K562 (cell line): Measurements from ENCODE around the gene SRGAP3. TPM values are rescaled to one million over a fixed set of nuclear protein-coding genes. Genes with fewer than 3 reads are reported as not detected.

Experiments used
- ATAC-seq: fragments of 200-7000 bp; cut with Tn5 transposase; 3 replicates; pipeline ENCODE4 v1.9.1; 2020; ENCODE audit warnings: moderate library complexity
- BruUV-seq: library from RNA; stranded (reverse); fragments of 400-500 nt; replicated peaks from 2 replicates; lab custom pipeline; 2021; lab: Mats Ljungman, UMichigan
- CTCF ChIA-PET: fragments of 300-600 bp; formaldehyde crosslinking; extraction: SDS; loops from one replicate; lab custom pipeline; 2021; ENCODE audit warnings: low intra/inter-chr PET ratio; lab: Yijun Ruan, JAX
- POLR2A ChIA-PET: fragments of 300-600, 350-650 bp; sonication (Branson Sonifier 250); formaldehyde crosslinking; extraction: SDS; loops from one replicate; lab custom pipeline; 2021; ENCODE audit warnings: antibody characterized with exemption, inconsistent platforms; lab: Yijun Ruan, JAX
- DNase-seq, 4 experiments: peaks; one replicate each; pipeline versions ENCODE4 v3.0.0 to v3.0.0-alpha.2; 2011 to 2018; ENCODE audit warnings: low spot score in 3 of 4, mixed read lengths in 3 of 4; ENCODE audit errors: extremely low read depth in 1 of 4
- FAIRE-seq: peaks from 2 replicates; lab custom pipeline; 2011; peaks lifted over from hg19 to GRCh38; lab: Jason Lieb, UNC
- H2AFZ ChIP-seq: 2 replicates; pipeline ENCODE4 v1.6.0; 2011; ENCODE audit warnings: low read depth, low read length, control low read depth, inconsistent platforms
- H3K27ac ChIP-seq: fragments of 200-600 bp; 3 replicates; pipeline ENCODE4 v1.8.0; 2011; ENCODE audit warnings: low read depth, mild to moderate bottlenecking, control low read depth, inconsistent platforms, low read length, moderate library complexity, mixed read lengths; ENCODE audit errors: extremely low read depth
- H3K27me3 ChIP-seq, 2 experiments: fragments of 300-600 bp in 1 of 2; 2 replicates in 1 of 2; 3 replicates in 1 of 2; pipeline versions ENCODE4 v1.6.0 to v1.8.0; 2011; ENCODE audit warnings: inconsistent platforms in 2 of 2, low read length in 2 of 2, mild to moderate bottlenecking in 1 of 2, mixed read lengths in 1 of 2, moderate library complexity in 1 of 2; ENCODE audit not compliant: control insufficient read depth in 2 of 2, insufficient read depth in 2 of 2
- H3K36me3 ChIP-seq: fragments of 300-600 bp; 3 replicates; pipeline ENCODE4 v1.8.0; 2011; ENCODE audit warnings: mild to moderate bottlenecking, low read length, inconsistent platforms; ENCODE audit not compliant: control insufficient read depth, insufficient read depth
- H3K4me1 ChIP-seq, 2 experiments: fragments of 200-600 bp in 1 of 2; replicated peaks in 1 of 2; 2 replicates in 1 of 2; 3 replicates in 1 of 2; pipeline versions ENCODE4 v1.5.1 to v1.8.0; 2011; ENCODE audit warnings: inconsistent platforms in 2 of 2, low read length in 2 of 2, mild to moderate bottlenecking in 1 of 2, mixed read lengths in 1 of 2, moderate library complexity in 1 of 2; ENCODE audit not compliant: control insufficient read depth in 2 of 2, insufficient read depth in 2 of 2
- H3K4me2 ChIP-seq: 2 replicates; pipeline ENCODE4 v1.6.1; 2011; ENCODE audit warnings: low read length, control low read depth, inconsistent platforms, mixed read lengths; ENCODE audit not compliant: insufficient read depth
- H3K4me3 ChIP-seq: fragments of 200-600 bp; sonication (generic), shearing (Covaris generic); 2 replicates; pipeline ENCODE4 v1.5.1; 2016; ENCODE audit warnings: control low read depth, inconsistent platforms
- H3K79me2 ChIP-seq: fragments of 200-600 bp; 3 replicates; pipeline ENCODE4 v1.8.0; 2011; ENCODE audit warnings: low read length, inconsistent platforms; ENCODE audit not compliant: control insufficient read depth, insufficient read depth
- H3K9ac ChIP-seq, 2 experiments: 2 replicates each; pipeline versions ENCODE4 v1.6.0 to v1.6.1; 2011; ENCODE audit warnings: low read depth in 2 of 2, low read length in 2 of 2, control low read depth in 1 of 2, inconsistent platforms in 1 of 2, mild to moderate bottlenecking in 1 of 2, mixed read lengths in 1 of 2; ENCODE audit not compliant: insufficient read depth in 1 of 2
- H3K9me1 ChIP-seq: one replicate; pipeline ENCODE4 v1.6.0; 2011; ENCODE audit warnings: inconsistent platforms, mild to moderate bottlenecking, low read length, moderate library complexity; ENCODE audit not compliant: control insufficient read depth, insufficient read depth
- H3K9me3 ChIP-seq: replicated peaks from 2 replicates; pipeline ENCODE4 v1.5.1; 2011; ENCODE audit warnings: low read depth, low read length, inconsistent platforms; ENCODE audit not compliant: control insufficient read depth, insufficient read depth
- H4K20me1 ChIP-seq: replicated peaks from 2 replicates; pipeline ENCODE4 v1.6.1; 2011; ENCODE audit warnings: low read length, inconsistent platforms, mixed read lengths; ENCODE audit not compliant: control insufficient read depth, insufficient read depth
- E2F5 ChIP-seq: sonication (generic); formaldehyde crosslinking; IDR thresholded peaks from 2 replicates; pipeline ENCODE4 v1.8.0; 2022; ENCODE audit warnings: mild to moderate bottlenecking, missing genetic modification reagents
- NEUROD1 ChIP-seq: fragments of 150-350 bp; IDR thresholded peaks from 2 replicates; pipeline ENCODE4 v1.6.1; 2014; ENCODE audit warnings: borderline replicate concordance, low read length, low read depth; ENCODE audit not compliant: partially characterized antibody
- PYGO2 ChIP-seq: fragments of 450-650 bp; IDR thresholded peaks from 2 replicates; pipeline ENCODE4 v1.6.1; 2016; ENCODE audit warnings: mild to moderate bottlenecking, missing genetic modification characterization, moderate library complexity, missing compliant biosample characterization
- ZNF583 ChIP-seq: fragments of 250-450 bp; sonication (Bioruptor Pico); IDR thresholded peaks from 2 replicates; pipeline ENCODE4 v1.4.0; 2020
- WGBS: fragments of 100-300 bp; shearing (Covaris generic); methylation state at CpG from one replicate; pipeline ENCODE4 v1.1.6; 2016; ENCODE audit warnings: low coverage, mixed read lengths; ENCODE audit not compliant: insufficient coverage; ENCODE audit errors: missing lambda C conversion rate; 5-methylcytosine and 5-hydroxymethylcytosine counted together
- in situ Hi-C: fragments of 300-500 bp; cut with MboI; formaldehyde crosslinking; loops from 4 replicates; pipeline ENCODE4 v1.15.0; 2018; ENCODE audit warnings: inconsistent platforms, mixed read lengths
- intact Hi-C: fragments of 100-400 bp; cut with micrococcal nuclease; formaldehyde crosslinking; loops from 2 replicates; pipeline ENCODE4 v1.14.2; 2022
- polyA plus RNA-seq, 8 experiments: library from polyadenylated mRNA; depleted of rRNA in 4 of 8; stranded (reverse) in 5 of 8; unstranded in 3 of 8; fragments of >200 nt; fragmentation: Nextera tagmentation in 2 of 8; fragmentation: Illumina TruSeq in 1 of 8; extraction: Ambion mirVana in 2 of 8; extraction: Trizol in 1 of 8; gene quantifications; 2 replicates each; pipeline versions ENCODE4 v1.2.1 to v1.2.3, GENCODE V29; 2011 to 2014; ENCODE audit warnings: inconsistent platforms in 1 of 8, missing spikeins in 1 of 8
- total RNA-seq, 7 experiments: library from RNA; depleted of rRNA in 6 of 7; stranded (reverse); fragments of >200 nt in 6 of 7; fragmentation: Illumina TruSeq in 2 of 7; extraction: Trizol in 2 of 7; gene quantifications; 2 replicates each; pipeline versions ENCODE4 v1.2.1 to v1.2.3, GENCODE V29; 2011 to 2021; ENCODE audit warnings: low replicate concordance in 1 of 7
- TF ChIP-seq, protein P1 (sequence below): fragments of 250-450 bp; sonication (Bioruptor Pico); IDR thresholded peaks from 2 replicates; pipeline ENCODE4 v1.5.1; 2021; ENCODE audit warnings: mild to moderate bottlenecking

Gene SRGAP3
- total and polyA plus RNA-seq, 9 of the 15 experiments (the other 6 are each of a cell fraction or from before 2014, with no cell fraction given) = 0.11 to 0.85 (median 0.35) TPM; not detected in 2

DNA sequence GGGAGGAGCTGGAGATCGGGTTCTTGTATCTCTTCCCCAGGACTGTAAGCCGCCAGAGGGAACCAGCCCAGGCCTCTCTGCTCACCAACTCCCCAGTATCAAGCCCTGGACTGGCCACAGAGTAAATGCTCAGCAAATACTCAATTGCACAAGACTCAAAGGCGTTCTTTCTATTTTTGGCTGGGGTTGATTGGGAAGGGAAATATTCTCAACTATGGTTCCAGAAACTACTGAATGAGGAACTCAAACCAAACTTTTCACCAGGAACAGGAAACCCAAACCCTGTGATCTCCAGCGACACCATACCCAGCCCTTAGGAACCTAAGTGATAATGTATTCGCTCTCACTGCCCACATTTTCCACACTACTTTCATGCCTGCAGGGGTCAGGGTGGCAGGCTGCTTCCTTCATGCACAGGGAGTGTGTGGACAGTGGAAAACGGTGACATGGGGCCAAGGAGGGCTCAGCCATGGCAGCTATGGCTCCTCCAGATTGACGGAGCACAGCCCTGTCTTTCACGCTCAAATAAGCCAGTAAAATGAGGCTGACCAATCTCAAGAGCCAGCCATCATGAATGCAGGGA, 161.5 kb downstream of the SRGAP3 start:
- ATAC-seq = peak; percentile 59; the same call in 2 of the 3 replicates
- H4K20me1 ChIP-seq = peaks cover 3% of the 10 kb centered on the region; the same call in 1 of the 2 replicates
- WGBS = 0% methylated on average over 8 of the region's 8 CpGs
- no peak for TF ChIP-seq NEUROD1
- TF ChIP-seq, protein P1, sequence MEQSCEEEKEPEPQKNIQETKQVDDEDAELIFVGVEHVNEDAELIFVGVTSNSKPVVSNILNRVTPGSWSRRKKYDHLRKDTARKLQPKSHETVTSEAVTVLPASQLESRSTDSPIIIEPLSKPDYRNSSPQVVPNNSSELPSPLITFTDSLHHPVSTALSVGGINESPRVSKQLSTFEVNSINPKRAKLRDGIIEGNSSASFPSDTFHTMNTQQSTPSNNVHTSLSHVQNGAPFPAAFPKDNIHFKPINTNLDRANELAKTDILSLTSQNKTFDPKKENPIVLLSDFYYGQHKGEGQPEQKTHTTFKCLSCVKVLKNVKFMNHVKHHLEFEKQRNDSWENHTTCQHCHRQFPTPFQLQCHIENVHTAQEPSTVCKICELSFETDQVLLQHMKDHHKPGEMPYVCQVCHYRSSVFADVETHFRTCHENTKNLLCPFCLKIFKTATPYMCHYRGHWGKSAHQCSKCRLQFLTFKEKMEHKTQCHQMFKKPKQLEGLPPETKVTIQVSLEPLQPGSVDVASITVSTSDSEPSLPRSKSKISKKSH (CRISPR knock-in tag) = no peak
- TF ChIP-seq E2F5 (CRISPR knock-in tag) = no peak
- TF ChIP-seq PYGO2 = no peak
- TF ChIP-seq ZNF583 (CRISPR knock-in tag) = no peak
- no peak for DNase-seq
- no peaks in the 10 kb centered on the region for H3K9me1 ChIP-seq
- in situ Hi-C loops (no loop called here), intact Hi-C loops (no loop called here)
- no peak overlapping the region for H3K4me3 ChIP-seq
- H3K9me3 ChIP-seq = no peaks in the 10 kb centered on the region
- H3K27ac ChIP-seq = no peak overlapping the region
- no TSS peak for BruUV-seq
- H3K79me2 ChIP-seq = no peaks in the 10 kb centered on the region
- POLR2A ChIA-PET = interaction anchor here (1.5 kb wide), 1 partner anchor 9 kb away, joined by 5 read pairs; no protein-coding TSS in a partner anchor
- H3K27me3 ChIP-seq = peaks cover 9 to 29% of the 10 kb centered on the region in 2 experiments; a peak in 3 of 5 replicates
- no peak overlapping the region; a peak in 1 of 4 replicates for H3K9ac ChIP-seq
- FAIRE-seq = no peak
- no peaks in the 10 kb centered on the region for H3K4me1 ChIP-seq
- no peaks in the 10 kb centered on the region for H3K36me3 ChIP-seq
- no peak overlapping the region for H3K4me2 ChIP-seq
- H2AFZ ChIP-seq = no peak overlapping the region
- CTCF ChIA-PET = no interaction called here
